Activated CD8-positive, alpha-beta memory T cell treated with anti-CD3 and anti-CD28 coated beads, Interleukin-2, amount 50 U/mL, for 48 hours (primary cell): ENCODE measurements around the gene RNASEL.

Experiments used
- DNase-seq: peaks from one replicate; pipeline ENCODE4 v3.0.0-alpha.2; 2020

Gene RNASEL

GRCh38 chr1:182617734-182618351 is 28.8 kb upstream of the RNASEL start:
- no peak for DNase-seq

DNA sequence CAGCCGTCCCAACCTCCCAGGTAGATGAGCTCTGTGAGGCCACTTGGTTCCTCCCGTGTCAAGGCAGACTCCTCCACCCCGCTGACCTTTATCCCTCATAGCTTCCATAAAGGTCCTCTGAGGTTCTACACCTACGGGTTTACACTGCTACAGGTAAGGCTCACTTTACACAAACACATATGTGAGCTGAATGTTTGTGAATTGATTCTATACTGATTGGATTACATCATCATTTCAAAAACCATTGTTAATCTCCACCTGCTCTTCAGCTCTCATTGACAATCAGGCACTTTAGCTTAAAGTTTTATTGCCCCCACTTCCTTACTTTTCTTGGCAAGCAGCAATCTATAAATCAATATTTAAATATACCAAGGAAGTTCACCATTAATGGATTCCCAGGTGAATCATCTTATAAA is 28.0 kb upstream of the RNASEL start:
- no peak for DNase-seq

GRCh38 chr1:182616130-182617013 is 27.3 kb upstream of the RNASEL start:
- DNase-seq: peak; percentile 91

DNA sequence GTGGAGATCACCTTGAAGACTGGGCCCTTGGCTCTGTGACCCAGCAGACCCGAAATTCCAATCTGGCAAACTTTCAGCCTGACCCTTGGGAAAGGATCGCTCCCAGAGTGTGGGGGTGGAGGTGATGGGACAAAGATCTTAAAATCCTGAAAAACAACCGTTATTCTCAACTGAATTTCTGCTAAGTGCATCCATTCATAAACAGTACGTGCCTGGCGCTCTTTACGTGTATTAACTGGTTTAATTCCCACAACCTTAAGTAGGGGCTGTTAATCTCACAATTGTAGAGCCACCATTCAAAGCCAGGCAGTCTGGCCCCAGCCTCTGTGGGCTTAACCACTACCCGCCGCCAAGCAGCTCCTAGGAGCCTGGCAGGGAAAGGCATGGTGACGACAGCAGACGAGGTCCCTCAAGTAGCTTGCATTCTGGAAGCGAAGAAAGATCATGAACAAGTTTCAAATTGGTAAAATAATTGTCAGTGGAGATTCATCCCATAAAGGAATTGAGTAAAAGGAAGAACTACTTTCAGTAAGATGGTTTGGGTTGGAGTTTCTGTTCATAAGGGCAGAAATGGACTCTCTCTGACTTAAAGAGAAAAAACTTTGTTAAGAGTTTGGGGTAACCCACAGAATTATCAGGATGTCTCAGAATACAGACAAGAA is 26.5 kb upstream of the RNASEL start:
- peak; percentile 75 for DNase-seq

DNA sequence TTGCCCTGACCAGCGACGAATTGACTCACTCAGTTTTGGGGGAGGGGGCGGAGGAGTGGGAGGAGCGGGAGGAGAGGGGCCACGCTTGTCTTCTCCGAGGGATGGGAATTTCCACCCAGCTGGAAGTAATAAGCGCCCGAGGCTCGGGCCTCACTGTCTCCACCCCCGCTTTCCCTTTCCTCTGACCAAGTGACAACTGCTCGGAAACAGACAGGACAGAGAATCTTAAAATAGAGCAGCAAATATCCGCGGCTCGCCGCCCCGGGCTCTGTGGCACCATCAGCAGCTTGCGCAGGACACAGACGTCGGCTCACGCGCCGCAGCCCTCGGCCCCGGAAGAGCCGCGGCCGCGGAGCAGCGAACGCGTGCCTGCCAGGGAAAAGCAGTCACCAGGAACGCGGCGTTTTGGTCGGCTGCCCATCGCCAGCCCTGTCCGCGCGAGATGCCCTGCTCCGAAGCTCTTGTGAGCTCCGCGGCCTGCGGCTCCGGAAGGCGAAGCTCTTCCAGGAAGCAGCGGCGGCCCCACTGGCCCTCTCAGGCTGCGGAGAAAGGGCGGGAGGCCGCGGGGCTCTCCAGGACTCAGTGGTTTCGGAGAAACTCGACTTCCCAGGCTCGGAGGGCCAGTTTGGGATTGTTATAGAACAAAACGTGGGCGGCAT is 25.9 kb upstream of the RNASEL start:
- peak; percentile 77 for DNase-seq

DNA sequence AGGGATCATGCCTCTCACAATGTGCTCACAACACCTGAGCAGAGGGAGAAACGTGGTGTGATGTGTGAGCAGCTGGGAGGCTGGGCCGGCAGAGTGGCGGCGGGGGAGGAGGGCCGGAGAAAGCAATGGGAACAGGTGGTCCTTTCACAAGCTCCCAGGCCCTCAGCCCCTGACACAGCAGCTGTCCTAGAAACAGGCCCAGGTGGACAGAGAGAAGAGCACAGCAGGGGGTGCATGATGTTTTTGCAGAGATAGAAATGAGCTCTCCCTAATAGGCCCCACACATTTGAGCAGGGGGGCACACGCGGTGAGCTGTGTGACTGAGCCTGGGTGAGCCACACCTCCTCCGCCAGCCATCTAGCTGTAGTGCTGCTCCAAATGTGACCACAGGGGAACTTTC is 22.7 kb upstream of the RNASEL start:
- DNase-seq: peak; percentile 52

DNA sequence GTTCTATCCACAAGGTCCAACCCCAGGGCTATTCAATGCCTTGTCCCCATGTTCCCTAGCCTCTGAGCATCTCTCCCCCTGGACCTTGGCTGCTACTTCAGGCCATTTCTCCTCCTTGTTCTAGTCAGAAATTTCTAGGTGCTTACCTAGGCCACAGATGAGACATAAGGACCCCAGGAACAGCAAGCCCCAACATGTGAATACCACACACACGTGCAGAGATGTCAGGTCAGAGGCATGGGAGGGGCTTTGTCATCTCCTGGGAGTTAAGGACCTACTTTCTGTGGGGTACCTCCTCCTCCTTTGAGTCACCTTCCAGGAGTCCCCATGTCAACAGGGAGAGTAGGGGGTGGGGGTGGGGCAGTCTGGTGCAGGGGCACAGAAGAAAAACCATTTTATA is 22.3 kb upstream of the RNASEL start:
- DNase-seq: peak; percentile 49

GRCh38 chr1:182610606-182611194 is 21.6 kb upstream of the RNASEL start:
- DNase-seq: peak; percentile 45

- DNase-seq: peak; percentile 48
These were observed 20.0 kb upstream of the RNASEL start for GRCh38 chr1:182608845-182609610.

DNA sequence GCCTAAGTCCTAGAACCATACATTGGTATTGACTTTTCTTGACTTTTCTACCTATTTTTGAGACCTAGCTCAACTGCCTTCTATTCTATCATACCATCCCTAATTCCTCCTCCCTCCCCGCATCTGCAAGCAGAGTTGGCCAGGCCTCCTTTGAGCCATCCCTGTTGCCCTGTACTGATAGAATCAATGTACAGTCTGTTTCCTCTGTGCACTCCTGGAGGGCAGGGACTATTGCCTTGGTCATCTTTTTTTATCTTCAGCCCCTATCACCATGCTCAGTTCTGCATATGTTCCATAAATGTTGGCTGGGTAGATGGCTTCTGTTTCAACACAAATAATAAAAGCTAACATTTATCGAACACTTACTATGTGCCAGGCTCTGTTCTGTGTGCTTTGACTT is 19.2 kb upstream of the RNASEL start:
- peak; percentile 13 for DNase-seq

- DNase-seq: peak; percentile 3
These were observed 18.5 kb upstream of the RNASEL start for GRCh38 chr1:182607566-182607965.

DNA sequence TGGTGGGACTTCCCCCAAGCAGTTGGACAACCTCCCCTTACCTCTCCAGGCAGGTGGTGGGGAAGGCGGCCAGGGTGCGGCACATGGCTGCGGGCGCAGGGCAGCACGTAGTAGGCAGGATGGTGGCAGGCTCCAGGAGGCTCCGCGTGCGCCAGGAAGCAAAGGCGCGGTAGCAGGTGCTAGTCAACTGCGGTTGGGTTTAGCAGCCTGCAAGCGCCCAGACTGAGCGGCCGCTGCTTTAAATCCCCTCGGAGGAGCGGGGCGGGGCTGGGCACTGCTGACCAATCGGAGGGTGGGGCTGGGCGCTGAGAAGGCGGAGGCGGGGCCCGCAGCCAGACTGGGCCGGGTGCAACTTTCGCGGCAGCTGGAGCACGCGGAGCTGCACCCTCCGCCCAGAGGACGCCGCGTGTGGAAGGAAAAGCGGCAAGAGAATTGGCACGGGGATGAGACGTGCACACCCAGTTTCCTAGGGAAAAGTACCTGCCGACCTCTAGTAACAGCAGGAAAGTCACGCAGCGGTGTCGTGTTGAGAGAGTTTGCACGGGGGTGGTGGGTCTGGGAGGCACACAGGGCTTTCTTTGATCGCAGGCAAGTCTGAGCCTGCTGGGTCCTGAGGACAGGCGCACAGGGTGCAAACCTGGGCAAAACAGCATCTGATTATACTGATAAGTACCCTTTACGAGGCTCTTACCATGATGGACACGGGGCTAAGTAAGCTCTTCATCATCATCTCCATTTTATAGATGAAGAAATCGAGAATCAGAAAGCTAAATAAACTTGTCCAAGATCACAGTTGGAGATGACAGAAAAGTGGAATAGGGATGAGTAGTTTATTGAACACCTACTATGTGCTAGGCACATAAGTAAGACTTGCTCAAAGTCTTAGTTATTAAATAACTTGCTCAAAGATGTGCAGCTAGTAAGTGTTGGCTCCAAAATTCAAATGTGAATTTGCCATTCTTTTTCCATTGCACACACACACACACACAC is 15.4 kb upstream of the RNASEL start, which contains the start of gene RGS16:
RGS16 (minus strand) TSS at position 215 of the 990 bp plus-strand sequence; CDS start at position 85, 130 bp downstream.
- DNase-seq: peak; percentile 96

- no peak for DNase-seq
These were observed 14.7 kb upstream of the RNASEL start for GRCh38 chr1:182603646-182604174.

DNA sequence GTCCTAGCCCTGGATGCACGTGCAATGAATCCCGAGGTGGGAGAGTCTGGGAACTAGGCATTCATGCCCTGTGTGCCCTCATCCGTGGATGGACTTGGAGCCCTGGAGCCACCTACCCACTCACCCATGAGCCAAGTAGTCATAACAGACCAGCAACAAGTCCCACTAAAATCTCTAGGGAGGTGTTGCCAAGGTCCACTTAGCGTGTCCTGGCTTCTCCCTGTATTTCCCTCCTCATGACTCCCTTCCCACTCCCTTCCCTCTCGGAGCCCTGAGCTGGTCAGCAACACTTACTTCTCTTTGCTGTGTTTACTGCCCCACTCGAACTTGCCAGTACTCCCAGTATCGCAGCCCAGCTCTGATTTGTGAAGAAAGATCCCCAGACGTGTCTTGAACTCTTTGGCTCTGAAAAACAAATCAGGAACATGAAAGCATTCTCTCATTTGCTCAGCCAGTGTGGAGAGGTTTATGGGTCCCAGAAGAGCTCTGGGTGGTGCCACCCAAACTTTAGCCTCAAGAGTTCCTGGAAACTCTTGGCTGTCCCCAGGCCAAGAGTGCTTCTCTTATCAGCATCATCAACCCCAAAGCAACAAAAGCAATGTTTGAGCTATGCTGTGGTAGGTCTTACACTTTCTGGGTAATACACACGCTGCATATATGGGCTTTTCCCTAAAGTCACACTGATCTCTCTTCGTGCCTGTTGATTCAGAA is 14.0 kb upstream of the RNASEL start:
- no peak for DNase-seq

GRCh38 chr1:182601913-182602312 is 12.9 kb upstream of the RNASEL start:
- no peak for DNase-seq

- DNase-seq: peak; percentile 76
These were observed 12.3 kb upstream of the RNASEL start for GRCh38 chr1:182601416-182601786.

DNA sequence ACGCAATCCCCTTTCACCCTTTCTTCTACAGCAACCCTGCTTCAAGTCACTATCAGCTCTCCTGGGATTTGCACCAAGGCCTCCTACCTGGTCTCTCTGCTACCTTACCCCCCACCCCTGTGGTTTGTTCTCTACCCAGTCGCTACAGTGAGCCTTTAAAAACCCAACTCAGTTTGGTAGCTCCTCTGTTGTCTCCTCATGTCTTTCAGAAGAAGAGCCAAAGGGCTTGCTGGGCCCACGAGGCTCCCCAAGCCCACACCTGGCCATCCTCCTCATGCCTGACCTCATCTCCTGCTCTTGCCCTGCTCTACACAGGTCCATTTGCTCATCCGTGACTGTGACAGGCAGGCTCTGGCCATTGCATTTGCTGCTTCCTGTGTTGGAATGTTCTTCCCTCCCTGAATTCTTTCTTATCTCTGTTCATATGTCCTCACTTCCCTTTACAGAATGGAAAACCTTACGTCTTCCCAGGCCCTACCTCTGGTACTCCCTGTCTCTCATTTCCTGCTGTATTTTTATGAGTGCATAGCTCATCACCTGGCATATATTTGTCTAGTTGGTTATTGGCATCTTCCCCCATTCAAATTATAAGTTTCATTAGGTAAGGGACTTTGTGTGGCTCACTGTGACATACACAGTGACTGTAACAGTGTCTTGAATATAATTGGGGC is 11.8 kb upstream of the RNASEL start:
- DNase-seq: no peak

DNA sequence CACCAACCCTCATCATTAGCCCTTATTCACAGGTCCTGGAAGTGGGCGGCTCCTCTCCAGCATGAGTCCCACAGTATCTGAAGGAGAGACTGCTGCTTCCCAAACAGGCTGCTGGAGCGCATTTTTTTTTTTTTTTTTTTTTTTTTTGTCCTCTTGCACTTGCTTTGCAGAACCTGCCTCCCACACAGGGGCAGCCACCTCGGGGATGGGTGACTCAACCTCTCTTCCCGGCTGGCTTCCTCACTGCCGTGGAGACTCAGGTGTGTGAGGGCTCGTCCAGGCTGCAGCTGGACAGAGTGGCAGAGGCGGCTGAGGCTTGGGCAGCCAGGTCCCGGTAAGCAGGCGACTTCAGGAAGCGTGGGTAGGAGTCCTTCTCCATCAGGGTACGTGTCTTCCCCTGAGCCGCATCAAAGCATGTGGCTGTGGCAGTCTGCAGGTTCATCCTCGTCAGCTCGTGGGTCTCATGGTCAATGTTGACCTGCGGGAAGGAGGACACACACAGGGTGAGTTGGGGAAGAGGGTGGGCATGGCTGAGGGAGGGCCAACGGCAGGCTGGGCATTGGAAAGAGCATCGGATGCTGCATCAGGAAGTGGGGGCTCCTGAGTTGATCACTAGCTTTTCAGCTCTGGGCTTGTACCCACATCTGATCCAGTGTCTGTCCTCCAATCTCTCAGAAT is 11.1 kb upstream of the RNASEL start:
- no peak for DNase-seq

DNA sequence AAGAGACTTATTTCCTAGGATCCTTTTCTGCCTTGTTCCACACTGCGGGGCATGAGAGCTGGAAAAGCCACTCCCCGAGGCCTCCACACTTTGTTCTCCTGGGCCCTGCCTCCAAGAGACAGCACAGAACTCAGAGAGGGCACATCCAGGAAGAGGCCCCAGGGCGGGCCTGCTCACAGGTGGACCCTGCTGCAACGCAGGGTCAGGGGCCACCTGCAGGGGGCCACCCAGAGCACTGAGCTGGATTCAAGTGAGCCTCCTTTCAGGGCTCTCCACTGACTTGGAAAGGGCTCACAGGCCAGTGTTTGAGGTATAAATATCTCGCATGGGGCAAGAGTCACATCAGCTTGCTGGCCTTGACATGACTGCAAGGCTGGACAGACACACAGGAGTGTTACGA is 10.3 kb upstream of the RNASEL start:
- DNase-seq: no peak
